ENCODE results near the gene TBC1D5. TPM values are rescaled to one million over a fixed set of nuclear protein-coding genes. Genes with fewer than 3 reads are reported as not detected.
A peak's percentile ranks its signal among the peaks of the same experiment; 100 is the strongest.
"Not testable (repeated sequence)": the region's sequence is repeated elsewhere in the genome, so short reads cannot be mapped to it uniquely, and the experiment has no call there.

Gene TBC1D5
- total and polyA plus RNA-seq, 2 of the 4 experiments (the other 2 are of a cell fraction), result 16.4 to 57.0 TPM

- Histone ChIP-seq H2AK9ac (replicated peaks; ENCODE audit: low read depth, low read length, poor library complexity) (no peak overlapping the region), H2AK5ac (ENCODE audit: low read depth, low read length) (no peak overlapping the region), H3K4me2 (ENCODE audit: low read depth, low read length) (no peak overlapping the region), H4K20me1 (ENCODE audit: insufficient read depth, low read length) (no peaks in the 10 kb centered on the region), H4K5ac (ENCODE audit: low read depth, low read length) (no peak overlapping the region), H3K9me1 (ENCODE audit: insufficient read depth, low read length) (no peaks in the 10 kb centered on the region), H2BK15ac (ENCODE audit: low read depth, low read length) (no peak overlapping the region), H3K4me3 (ENCODE audit: insufficient read depth, low read depth, low read length) (no peak overlapping the region), H2BK120ac (ENCODE audit: low read depth, low read length) (no peak overlapping the region), H3K9ac (ENCODE audit: low read depth, low read length) (no peak overlapping the region), H2BK5ac (ENCODE audit: low read depth, low read length, poor library complexity, severe bottlenecking) (no peak overlapping the region), H2AFZ (replicated peaks; ENCODE audit: low read length, poor library complexity) (no peak overlapping the region), H4K8ac (ENCODE audit: low read depth in 2 of 2, low read length in 2 of 2) (no peak overlapping the region), H3K4me1 (ENCODE audit: control insufficient read depth, insufficient read depth, low read length) (no peaks in the 10 kb centered on the region), H3K27me3 (ENCODE audit: control insufficient read depth, insufficient read depth, low read length) (no peaks in the 10 kb centered on the region), H3K14ac (replicated peaks; ENCODE audit: low read depth, low read length) (no peak overlapping the region), H3K56ac (ENCODE audit: extremely low read depth, insufficient read depth, low read length) (no peak overlapping the region), H3K36me3 (ENCODE audit: control insufficient read depth, insufficient read depth, low read length) (no peaks in the 10 kb centered on the region), H3K4ac (ENCODE audit: low read depth, low read length) (no peak overlapping the region), H2BK20ac (ENCODE audit: low read depth, low read length) (no peak overlapping the region), H3K18ac (ENCODE audit: low read depth, low read length) (no peak overlapping the region), H3K9me3 (ENCODE audit: control insufficient read depth, insufficient read depth, low read length) (no peaks in the 10 kb centered on the region), H3K23ac (ENCODE audit: low read depth, low read length) (no peak overlapping the region), H3K79me1 (ENCODE audit: low read depth in 1 of 2, low read length in 2 of 2) (no peaks in the 10 kb centered on the region), H4K91ac (ENCODE audit: insufficient read depth, low read depth, low read length) (no peak overlapping the region), H3K27ac (ENCODE audit: insufficient read depth, low read length) (no peak overlapping the region)
- no peak for TF ChIP-seq RCOR1 (IDR thresholded peaks at IDR 0.05; ENCODE audit: insufficient replicate concordance, low read length)
- TF ChIP-seq MAZ (IDR thresholded peaks at IDR 0.05; ENCODE audit: borderline replicate concordance, low read depth, low read length), result no peak
- TF ChIP-seq ELK1 (IDR thresholded peaks at IDR 0.05; ENCODE audit: borderline replicate concordance, low read depth, low read length), result no peak
- TF ChIP-seq BHLHE40 (IDR thresholded peaks at IDR 0.05; ENCODE audit: low read depth, low read length), result no peak
- no peak for TF ChIP-seq MXI1 (IDR thresholded peaks at IDR 0.05; ENCODE audit: borderline replicate concordance, low read depth, low read length)
- peak; percentile 72 for TF ChIP-seq MAFK (IDR thresholded peaks at IDR 0.05; ENCODE audit: low read depth, low read length)
- TF ChIP-seq CHD1 (IDR thresholded peaks at IDR 0.05; ENCODE audit: low read depth, low read length), result no peak
- no peak for TF ChIP-seq RFX5 (IDR thresholded peaks at IDR 0.05; ENCODE audit: low read depth, low read length)
- DNase-seq (no peak), ATAC-seq (ENCODE audit: low read depth) (no peak)
- ChIA-PET CTCF (interaction anchor here (1.0 kb wide), 1 partner anchor 9 kb away, joined by 5 read pairs; no protein-coding TSS in a partner anchor), POLR2A (ENCODE audit: unreplicated experiment) (no interaction called here)
- intact Hi-C loops (cut with micrococcal nuclease), result no loop called here
- dilution Hi-C loops (cut with HindIII; ENCODE audit: low sequenced_read_pairs, unreplicated experiment), result no loop called here
- in situ Hi-C loops (cut with MboI; ENCODE audit: low sequenced_read_pairs), result no loop called here
- no CpG with 5 or more reads among the region's 5 CpGs for WGBS, 2 experiments (ENCODE audit: extremely low coverage in 2 of 2, insufficient read length in 1 of 2)
- BruUV-seq (replicated peaks), result no TSS peak
These were observed 347.8 kb downstream of the TBC1D5 start for GRCh38 chr3:17394541-17395155.

- H3K9me1 ChIP-seq (ENCODE audit: insufficient read depth, low read length); H2BK20ac ChIP-seq (ENCODE audit: low read depth, low read length); H4K91ac ChIP-seq (ENCODE audit: insufficient read depth, low read depth, low read length); POLR2A ChIA-PET (ENCODE audit: unreplicated experiment); H2BK15ac ChIP-seq (ENCODE audit: low read depth, low read length); H4K5ac ChIP-seq (ENCODE audit: low read depth, low read length); H4K20me1 ChIP-seq (ENCODE audit: insufficient read depth, low read length); H3K4me3 ChIP-seq (ENCODE audit: insufficient read depth, low read depth, low read length); H3K4me1 ChIP-seq (ENCODE audit: control insufficient read depth, insufficient read depth, low read length); H3K9me3 ChIP-seq (ENCODE audit: control insufficient read depth, insufficient read depth, low read length); DNase-seq; H3K4me2 ChIP-seq (ENCODE audit: low read depth, low read length); H3K14ac ChIP-seq (replicated peaks; ENCODE audit: low read depth, low read length); H3K4ac ChIP-seq (ENCODE audit: low read depth, low read length); H3K27ac ChIP-seq (ENCODE audit: insufficient read depth, low read length); H2BK120ac ChIP-seq (ENCODE audit: low read depth, low read length); in situ Hi-C loops (cut with MboI; ENCODE audit: low sequenced_read_pairs); H2AFZ ChIP-seq (replicated peaks; ENCODE audit: low read length, poor library complexity); H2AK5ac ChIP-seq (ENCODE audit: low read depth, low read length); dilution Hi-C loops (cut with HindIII; ENCODE audit: low sequenced_read_pairs, unreplicated experiment); H2BK5ac ChIP-seq (ENCODE audit: low read depth, low read length, poor library complexity, severe bottlenecking); H3K27me3 ChIP-seq (ENCODE audit: control insufficient read depth, insufficient read depth, low read length); H3K9ac ChIP-seq (ENCODE audit: low read depth, low read length); intact Hi-C loops (cut with micrococcal nuclease); H3K18ac ChIP-seq (ENCODE audit: low read depth, low read length); CTCF ChIA-PET; H2AK9ac ChIP-seq (replicated peaks; ENCODE audit: low read depth, low read length, poor library complexity); H3K36me3 ChIP-seq (ENCODE audit: control insufficient read depth, insufficient read depth, low read length); H3K79me1 ChIP-seq (ENCODE audit: low read depth in 1 of 2, low read length in 2 of 2); BruUV-seq (replicated peaks); H4K8ac ChIP-seq (ENCODE audit: low read depth in 2 of 2, low read length in 2 of 2); ATAC-seq (ENCODE audit: low read depth); H3K56ac ChIP-seq (ENCODE audit: extremely low read depth, insufficient read depth, low read length); H3K23ac ChIP-seq (ENCODE audit: low read depth, low read length): not testable (repeated sequence)
- WGBS, 2 experiments (ENCODE audit: extremely low coverage in 2 of 2, insufficient read length in 1 of 2), result no CpG with 5 or more reads among the region's 5 CpGs
These were observed 349.9 kb downstream of the TBC1D5 start for GRCh38 chr3:17392516-17392915.

All from IMR-90 (cell line).